HEK293 (cell line): ENCODE results near the gene TOR1A.
A peak's percentile ranks its signal among the peaks of the same experiment; 100 is the strongest.

Source experiments
- BCL6B ChIP-seq: fragments of 450-650 bp; formaldehyde crosslinking; IDR thresholded peaks from 2 replicates; pipeline ENCODE4 v1.5.1; 2017; ENCODE audit warnings: missing biosample characterization, missing genetic modification characterization
- MZF1 ChIP-seq: fragments of 450-650 bp; formaldehyde crosslinking; IDR thresholded peaks from 2 replicates; pipeline ENCODE4 v1.5.1; 2017; ENCODE audit warnings: missing biosample characterization, missing genetic modification characterization, borderline replicate concordance
- TCF7L2 ChIP-seq: IDR thresholded peaks from 2 replicates; pipeline ENCODE4 v1.6.1; 2011; ENCODE audit warnings: low read depth, mild to moderate bottlenecking, inconsistent platforms, low read length, moderate library complexity, borderline replicate concordance
- WT1 ChIP-seq: fragments of 450-650 bp; formaldehyde crosslinking; IDR thresholded peaks from 2 replicates; pipeline ENCODE4 v1.5.1; 2016; ENCODE audit warnings: missing biosample characterization, missing genetic modification characterization
- ZBTB26 ChIP-seq: fragments of 450-650 bp; formaldehyde crosslinking; optimal IDR thresholded peaks from 2 replicates; pipeline ENCODE3; 2016; ENCODE audit warnings: missing biosample characterization, mild to moderate bottlenecking, missing genetic modification characterization
- ZFP41 ChIP-seq: fragments of 450-650 bp; formaldehyde crosslinking; IDR thresholded peaks from 2 replicates; pipeline ENCODE4 v1.5.1; 2016; ENCODE audit warnings: missing biosample characterization, missing genetic modification characterization, borderline replicate concordance
- ZIC2 ChIP-seq: fragments of 450-650 bp; formaldehyde crosslinking; IDR thresholded peaks from 2 replicates; pipeline ENCODE4 v1.5.1; 2016; ENCODE audit warnings: missing biosample characterization, missing genetic modification characterization
- ZNF114 ChIP-seq: fragments of 450-650 bp; formaldehyde crosslinking; IDR thresholded peaks from 2 replicates; pipeline ENCODE4 v1.5.0; 2017; ENCODE audit warnings: missing biosample characterization, missing genetic modification characterization
- ZNF140 ChIP-seq: fragments of 450-650 bp; formaldehyde crosslinking; IDR thresholded peaks from 2 replicates; pipeline ENCODE4 v1.5.1; 2016; ENCODE audit warnings: missing biosample characterization, missing genetic modification characterization
- ZNF248 ChIP-seq: fragments of 450-650 bp; formaldehyde crosslinking; IDR thresholded peaks from 2 replicates; pipeline ENCODE4 v1.5.1; 2017; ENCODE audit warnings: missing biosample characterization, missing genetic modification characterization
- ZNF366 ChIP-seq: fragments of 450-650 bp; formaldehyde crosslinking; conservative IDR thresholded peaks from 2 replicates; pipeline ENCODE4 v1.5.1; 2016; ENCODE audit warnings: missing biosample characterization, missing genetic modification characterization
- ZNF518A ChIP-seq: fragments of 450-650 bp; formaldehyde crosslinking; conservative IDR thresholded peaks from 2 replicates; pipeline ENCODE4 v1.5.1; 2016; ENCODE audit warnings: low read depth, missing biosample characterization, missing genetic modification characterization
- ZNF544 ChIP-seq: fragments of 450-650 bp; formaldehyde crosslinking; IDR thresholded peaks from 2 replicates; pipeline ENCODE4 v1.5.0; 2017; ENCODE audit warnings: missing biosample characterization, missing genetic modification characterization
- ZNF654 ChIP-seq: fragments of 450-650 bp; formaldehyde crosslinking; IDR thresholded peaks from 2 replicates; pipeline ENCODE4 v1.5.1; 2016; ENCODE audit warnings: low read depth, missing biosample characterization, missing genetic modification characterization
- ZNF658 ChIP-seq: fragments of 450-650 bp; formaldehyde crosslinking; IDR thresholded peaks from 2 replicates; pipeline ENCODE4; 2016; ENCODE audit warnings: missing biosample characterization, missing genetic modification characterization
- ZNF677 ChIP-seq: fragments of 450-650 bp; IDR thresholded peaks from 2 replicates; pipeline ENCODE4 v1.5.0; 2018; ENCODE audit warnings: missing biosample characterization, mild to moderate bottlenecking, missing genetic modification characterization, moderate library complexity
- ZNF792 ChIP-seq: fragments of 450-650 bp; formaldehyde crosslinking; IDR thresholded peaks from 2 replicates; pipeline ENCODE4 v1.5.1; 2016; ENCODE audit warnings: missing biosample characterization, missing genetic modification characterization
- TF ChIP-seq, protein P1 (sequence below): fragments of 450-650 bp; IDR thresholded peaks from 2 replicates; pipeline ENCODE4 v1.5.1; 2018; ENCODE audit warnings: missing biosample characterization, mild to moderate bottlenecking, missing genetic modification characterization
- TF ChIP-seq, protein P2 (sequence below): fragments of 450-650 bp; formaldehyde crosslinking; IDR thresholded peaks from 2 replicates; pipeline ENCODE4 v1.5.1; 2016; ENCODE audit warnings: missing biosample characterization, missing genetic modification characterization
- TF ChIP-seq, protein P3 (sequence below): fragments of 450-650 bp; formaldehyde crosslinking; IDR thresholded peaks from 2 replicates; pipeline ENCODE4 v1.5.1; 2016; ENCODE audit warnings: missing biosample characterization, missing genetic modification characterization
- TF ChIP-seq, protein P4 (sequence below): fragments of 450-650 bp; formaldehyde crosslinking; conservative IDR thresholded peaks from 2 replicates; pipeline ENCODE4 v1.5.1; 2016; ENCODE audit warnings: low read depth, missing biosample characterization, missing genetic modification characterization

Gene TOR1A

DNA sequence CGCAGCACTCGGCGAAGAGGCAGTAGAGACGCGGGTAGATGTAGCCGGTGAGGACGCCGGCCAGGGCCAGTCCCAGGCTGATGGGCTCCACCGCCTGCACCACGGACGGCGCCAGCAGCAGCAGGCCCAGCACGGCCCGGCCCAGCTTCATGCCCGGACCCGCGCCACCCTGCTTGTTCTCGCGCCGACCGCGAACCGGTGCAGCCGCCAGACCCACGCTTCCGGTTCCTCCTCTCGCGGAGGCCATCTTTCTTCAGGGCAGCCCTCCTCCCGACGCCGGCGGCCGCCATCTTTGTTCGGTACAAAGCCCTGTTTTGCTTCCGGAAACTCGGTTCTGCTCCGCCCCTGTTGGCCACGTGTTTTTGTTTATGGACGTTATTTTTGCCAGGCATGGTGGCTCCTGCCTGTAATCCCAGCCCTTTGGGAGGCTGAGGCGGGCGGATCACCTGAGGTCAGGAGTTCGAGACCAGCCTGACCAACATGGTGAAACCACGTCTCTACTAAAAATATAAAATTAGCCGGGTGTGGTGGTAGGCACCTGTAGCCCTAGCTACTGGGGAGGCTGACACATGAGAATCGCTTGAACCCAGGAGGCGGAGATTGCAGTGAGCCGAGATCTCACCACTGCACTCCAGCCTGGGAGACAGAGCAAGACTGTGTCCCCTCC lies at the start of gene TOR1A (continued):
- TF ChIP-seq, protein P1, sequence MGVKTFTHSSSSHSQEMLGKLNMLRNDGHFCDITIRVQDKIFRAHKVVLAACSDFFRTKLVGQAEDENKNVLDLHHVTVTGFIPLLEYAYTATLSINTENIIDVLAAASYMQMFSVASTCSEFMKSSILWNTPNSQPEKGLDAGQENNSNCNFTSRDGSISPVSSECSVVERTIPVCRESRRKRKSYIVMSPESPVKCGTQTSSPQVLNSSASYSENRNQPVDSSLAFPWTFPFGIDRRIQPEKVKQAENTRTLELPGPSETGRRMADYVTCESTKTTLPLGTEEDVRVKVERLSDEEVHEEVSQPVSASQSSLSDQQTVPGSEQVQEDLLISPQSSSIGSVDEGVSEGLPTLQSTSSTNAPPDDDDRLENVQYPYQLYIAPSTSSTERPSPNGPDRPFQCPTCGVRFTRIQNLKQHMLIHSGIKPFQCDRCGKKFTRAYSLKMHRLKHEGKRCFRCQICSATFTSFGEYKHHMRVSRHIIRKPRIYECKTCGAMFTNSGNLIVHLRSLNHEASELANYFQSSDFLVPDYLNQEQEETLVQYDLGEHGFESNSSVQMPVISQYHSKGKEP (tag by site-specific recombination), result no peak
- TF ChIP-seq ZNF654 (tag by site-specific recombination) (no peak), ZNF544 (no peak), ZNF677 (tag by site-specific recombination) (no peak), ZFP41 (tag by site-specific recombination) (no peak), WT1 (tag by site-specific recombination) (peak; percentile 66), ZNF140 (tag by site-specific recombination) (no peak), ZNF366 (no peak; the same call in 1 of the 2 replicates), ZIC2 (tag by site-specific recombination) (no peak), TCF7L2 (no peak), MZF1 (no peak), BCL6B (tag by site-specific recombination) (no peak), ZNF248 (tag by site-specific recombination) (no peak), ZBTB26 (tag by site-specific recombination) (peak; percentile 87), ZNF518A (peak; percentile 68; the same call in 1 of the 2 replicates), ZNF114 (tag by site-specific recombination) (no peak), ZNF658 (no peak), ZNF792 (0 out of 2 replicates have a peak, but pooled peaks have one; percentile 59)
- TF ChIP-seq, protein P2, sequence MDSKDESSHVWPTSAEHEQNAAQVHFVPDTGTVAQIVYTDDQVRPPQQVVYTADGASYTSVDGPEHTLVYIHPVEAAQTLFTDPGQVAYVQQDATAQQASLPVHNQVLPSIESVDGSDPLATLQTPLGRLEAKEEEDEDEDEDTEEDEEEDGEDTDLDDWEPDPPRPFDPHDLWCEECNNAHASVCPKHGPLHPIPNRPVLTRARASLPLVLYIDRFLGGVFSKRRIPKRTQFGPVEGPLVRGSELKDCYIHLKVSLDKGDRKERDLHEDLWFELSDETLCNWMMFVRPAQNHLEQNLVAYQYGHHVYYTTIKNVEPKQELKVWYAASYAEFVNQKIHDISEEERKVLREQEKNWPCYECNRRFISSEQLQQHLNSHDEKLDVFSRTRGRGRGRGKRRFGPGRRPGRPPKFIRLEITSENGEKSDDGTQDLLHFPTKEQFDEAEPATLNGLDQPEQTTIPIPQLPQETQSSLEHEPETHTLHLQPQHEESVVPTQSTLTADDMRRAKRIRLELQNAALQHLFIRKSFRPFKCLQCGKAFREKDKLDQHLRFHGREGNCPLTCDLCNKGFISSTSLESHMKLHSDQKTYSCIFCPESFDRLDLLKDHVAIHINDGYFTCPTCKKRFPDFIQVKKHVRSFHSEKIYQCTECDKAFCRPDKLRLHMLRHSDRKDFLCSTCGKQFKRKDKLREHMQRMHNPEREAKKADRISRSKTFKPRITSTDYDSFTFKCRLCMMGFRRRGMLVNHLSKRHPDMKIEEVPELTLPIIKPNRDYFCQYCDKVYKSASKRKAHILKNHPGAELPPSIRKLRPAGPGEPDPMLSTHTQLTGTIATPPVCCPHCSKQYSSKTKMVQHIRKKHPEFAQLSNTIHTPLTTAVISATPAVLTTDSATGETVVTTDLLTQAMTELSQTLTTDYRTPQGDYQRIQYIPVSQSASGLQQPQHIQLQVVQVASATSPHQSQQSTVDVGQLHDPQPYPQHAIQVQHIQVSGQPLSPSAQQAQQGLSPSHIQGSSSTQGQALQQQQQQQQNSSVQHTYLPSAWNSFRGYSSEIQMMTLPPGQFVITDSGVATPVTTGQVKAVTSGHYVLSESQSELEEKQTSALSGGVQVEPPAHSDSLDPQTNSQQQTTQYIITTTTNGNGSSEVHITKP, result peak; percentile 55; the same call in 1 of the 2 replicates
- TF ChIP-seq, protein P3, sequence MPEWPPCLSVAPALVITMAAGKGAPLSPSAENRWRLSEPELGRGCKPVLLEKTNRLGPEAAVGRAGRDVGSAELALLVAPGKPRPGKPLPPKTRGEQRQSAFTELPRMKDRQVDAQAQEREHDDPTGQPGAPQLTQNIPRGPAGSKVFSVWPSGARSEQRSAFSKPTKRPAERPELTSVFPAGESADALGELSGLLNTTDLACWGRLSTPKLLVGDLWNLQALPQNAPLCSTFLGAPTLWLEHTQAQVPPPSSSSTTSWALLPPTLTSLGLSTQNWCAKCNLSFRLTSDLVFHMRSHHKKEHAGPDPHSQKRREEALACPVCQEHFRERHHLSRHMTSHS, result no peak
- TF ChIP-seq, protein P4, sequence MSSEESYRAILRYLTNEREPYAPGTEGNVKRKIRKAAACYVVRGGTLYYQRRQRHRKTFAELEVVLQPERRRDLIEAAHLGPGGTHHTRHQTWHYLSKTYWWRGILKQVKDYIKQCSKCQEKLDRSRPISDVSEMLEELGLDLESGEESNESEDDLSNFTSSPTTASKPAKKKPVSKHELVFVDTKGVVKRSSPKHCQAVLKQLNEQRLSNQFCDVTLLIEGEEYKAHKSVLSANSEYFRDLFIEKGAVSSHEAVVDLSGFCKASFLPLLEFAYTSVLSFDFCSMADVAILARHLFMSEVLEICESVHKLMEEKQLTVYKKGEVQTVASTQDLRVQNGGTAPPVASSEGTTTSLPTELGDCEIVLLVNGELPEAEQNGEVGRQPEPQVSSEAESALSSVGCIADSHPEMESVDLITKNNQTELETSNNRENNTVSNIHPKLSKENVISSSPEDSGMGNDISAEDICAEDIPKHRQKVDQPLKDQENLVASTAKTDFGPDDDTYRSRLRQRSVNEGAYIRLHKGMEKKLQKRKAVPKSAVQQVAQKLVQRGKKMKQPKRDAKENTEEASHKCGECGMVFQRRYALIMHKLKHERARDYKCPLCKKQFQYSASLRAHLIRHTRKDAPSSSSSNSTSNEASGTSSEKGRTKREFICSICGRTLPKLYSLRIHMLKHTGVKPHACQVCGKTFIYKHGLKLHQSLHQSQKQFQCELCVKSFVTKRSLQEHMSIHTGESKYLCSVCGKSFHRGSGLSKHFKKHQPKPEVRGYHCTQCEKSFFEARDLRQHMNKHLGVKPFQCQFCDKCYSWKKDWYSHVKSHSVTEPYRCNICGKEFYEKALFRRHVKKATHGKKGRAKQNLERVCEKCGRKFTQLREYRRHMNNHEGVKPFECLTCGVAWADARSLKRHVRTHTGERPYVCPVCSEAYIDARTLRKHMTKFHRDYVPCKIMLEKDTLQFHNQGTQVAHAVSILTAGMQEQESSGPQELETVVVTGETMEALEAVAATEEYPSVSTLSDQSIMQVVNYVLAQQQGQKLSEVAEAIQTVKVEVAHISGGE (tag by site-specific recombination), result peak; percentile 97
